Activated CD4-positive, alpha-beta T cell treated with anti-CD3 and anti-CD28 coated beads, Interleukin-2, amount 10 ng/mL, durations not matched to agents 7 days and 5 days (primary cell): Measurements from ENCODE around the gene STON1. TPM values are rescaled to one million over a fixed set of nuclear protein-coding genes. Genes with fewer than 3 reads are reported as not detected.
"Not testable (repeated sequence)": the region's sequence is repeated elsewhere in the genome, so short reads cannot be mapped to it uniquely, and the experiment has no call there.

ENCODE experiments used
- CTCF ChIA-PET: fragments of 350-600 bp; sonication (Branson Sonifier 250); formaldehyde crosslinking; loops from one replicate; lab custom pipeline; 2021; ENCODE audit warnings: antibody characterized with exemption; lab: Charles Lee
- POLR2A ChIA-PET: fragments of 350-600 bp; sonication (Branson Sonifier 250); formaldehyde crosslinking; loops from one replicate; lab custom pipeline; 2021; ENCODE audit warnings: antibody characterized with exemption; lab: Charles Lee
- DNase-seq: peaks from one replicate; pipeline ENCODE4 v3.0.0-alpha.2; 2020
- H3K27ac Mint-ChIP-seq: one replicate; pipeline ENCODE4 v1.8.0; 2021; ENCODE audit warnings: mild to moderate bottlenecking, moderate library complexity, mixed read lengths
- H3K27me3 Mint-ChIP-seq: one replicate; pipeline ENCODE4 v1.8.0; 2021; ENCODE audit warnings: mixed read lengths
- H3K36me3 Mint-ChIP-seq: one replicate; pipeline ENCODE4 v1.8.0; 2021; ENCODE audit warnings: low read depth, mixed read lengths
- H3K4me1 Mint-ChIP-seq: one replicate; pipeline ENCODE4 v1.8.0; 2021; ENCODE audit warnings: mixed read lengths
- H3K4me3 Mint-ChIP-seq: one replicate; pipeline ENCODE4 v1.8.0; 2021; ENCODE audit warnings: mild to moderate bottlenecking, moderate library complexity, mixed read lengths
- H3K9me3 Mint-ChIP-seq: one replicate; pipeline ENCODE4 v1.8.0; 2021; ENCODE audit warnings: mixed read lengths
- total RNA-seq, 2 experiments: library from RNA; stranded (reverse); gene quantifications; one replicate each; pipeline ENCODE4 v1.2.3, GENCODE V29; 2021

STON1 gene
- total RNA-seq, 2 experiments from 2014 or later: 1.9 to 2.1 TPM

GRCh38 chr2:48587961-48588360 lies 58.0 kb downstream of the STON1 start:
- ChIA-PET POLR2A (no interaction called here), CTCF (no interaction called here)
- Mint-ChIP-seq H3K4me1 (peaks cover 6% of the 10 kb centered on the region), H3K27ac (no peak overlapping the region), H3K9me3 (no peaks in the 10 kb centered on the region), H3K36me3 (no peaks in the 10 kb centered on the region), H3K4me3 (no peak overlapping the region), H3K27me3 (no peaks in the 10 kb centered on the region)
- no peak for DNase-seq

- Mint-ChIP-seq H3K27ac (no peak overlapping the region), H3K4me1 (peaks cover 6% of the 10 kb centered on the region), H3K27me3 (no peaks in the 10 kb centered on the region), H3K36me3 (no peaks in the 10 kb centered on the region), H3K9me3 (no peaks in the 10 kb centered on the region), H3K4me3 (no peak overlapping the region)
- POLR2A ChIA-PET: no interaction called here
- no peak for DNase-seq
- CTCF ChIA-PET: no interaction called here
These were observed 58.8 kb downstream of the STON1 start for GRCh38 chr2:48588745-48589144.

- Mint-ChIP-seq H3K36me3 (no peaks in the 10 kb centered on the region), H3K4me1 (peaks cover 6% of the 10 kb centered on the region), H3K27me3 (no peaks in the 10 kb centered on the region), H3K27ac (no peak overlapping the region), H3K9me3 (no peaks in the 10 kb centered on the region), H3K4me3 (no peak overlapping the region)
- ChIA-PET CTCF (no interaction called here), POLR2A (no interaction called here)
- DNase-seq: no peak
These were observed 59.3 kb downstream of the STON1 start for GRCh38 chr2:48589170-48589767.

- Mint-ChIP-seq H3K9me3 (no peaks in the 10 kb centered on the region), H3K4me3 (no peak overlapping the region), H3K36me3 (no peaks in the 10 kb centered on the region), H3K27me3 (no peaks in the 10 kb centered on the region), H3K4me1 (peaks cover 6% of the 10 kb centered on the region), H3K27ac (no peak overlapping the region)
- no peak for DNase-seq
- ChIA-PET POLR2A (no interaction called here), CTCF (interaction anchor here (0.6 kb wide), 1 partner anchor 514 kb away, joined by 3 read pairs; no protein-coding TSS in a partner anchor)
These were observed 60.1 kb downstream of the STON1 start for GRCh38 chr2:48590017-48590416.

- H3K27me3 Mint-ChIP-seq: peaks cover 4% of the 10 kb centered on the region
- POLR2A ChIA-PET: interaction anchor here (0.6 kb wide), 1 partner anchor 108 kb away, joined by 3 read pairs; no protein-coding TSS in a partner anchor
- H3K9me3 Mint-ChIP-seq: no peaks in the 10 kb centered on the region
- peaks cover 6% of the 10 kb centered on the region for H3K4me1 Mint-ChIP-seq
- CTCF ChIA-PET: no interaction called here
- no peak overlapping the region for H3K4me3 Mint-ChIP-seq
- H3K27ac Mint-ChIP-seq: no peak overlapping the region
- DNase-seq: no peak
- H3K36me3 Mint-ChIP-seq: no peaks in the 10 kb centered on the region
These were observed 62.1 kb downstream of the STON1 start for GRCh38 chr2:48592067-48592466.

DNA sequence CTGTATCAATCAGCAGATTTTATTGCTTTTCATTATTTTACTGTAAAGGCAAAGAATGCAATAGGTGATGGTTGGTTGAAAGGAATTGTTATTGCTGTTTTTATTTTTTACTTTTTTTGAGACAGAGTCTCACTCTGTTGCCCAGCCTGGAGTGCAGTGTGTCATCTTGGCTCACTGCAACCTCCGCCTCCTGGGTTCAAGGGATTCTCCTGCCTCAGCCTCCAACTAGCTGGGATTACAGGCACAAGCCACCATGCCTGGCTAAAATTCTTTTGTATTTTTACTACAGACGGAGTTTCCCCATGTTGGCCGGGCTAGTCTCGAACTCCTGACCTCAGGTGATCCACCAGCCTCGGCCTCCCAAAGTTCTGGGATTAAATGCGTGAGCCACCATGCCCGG lies 66.8 kb downstream of the STON1 start:
- H3K27me3 Mint-ChIP-seq: peaks cover 11% of the 10 kb centered on the region
- H3K36me3 Mint-ChIP-seq, POLR2A ChIA-PET, H3K27ac Mint-ChIP-seq, H3K4me3 Mint-ChIP-seq, DNase-seq, H3K9me3 Mint-ChIP-seq, H3K4me1 Mint-ChIP-seq, CTCF ChIA-PET: not testable (repeated sequence)

- CTCF ChIA-PET: interaction anchor here (0.9 kb wide), 1 partner anchor 12 kb away, joined by 4 read pairs; no protein-coding TSS in a partner anchor
- no peak for DNase-seq
- Mint-ChIP-seq H3K27me3 (peaks cover 11% of the 10 kb centered on the region), H3K27ac (no peak overlapping the region), H3K4me1 (no peaks in the 10 kb centered on the region), H3K4me3 (no peak overlapping the region), H3K9me3 (no peaks in the 10 kb centered on the region), H3K36me3 (no peaks in the 10 kb centered on the region)
- POLR2A ChIA-PET: no interaction called here
These were observed 67.5 kb downstream of the STON1 start for GRCh38 chr2:48597492-48597891.

DNA sequence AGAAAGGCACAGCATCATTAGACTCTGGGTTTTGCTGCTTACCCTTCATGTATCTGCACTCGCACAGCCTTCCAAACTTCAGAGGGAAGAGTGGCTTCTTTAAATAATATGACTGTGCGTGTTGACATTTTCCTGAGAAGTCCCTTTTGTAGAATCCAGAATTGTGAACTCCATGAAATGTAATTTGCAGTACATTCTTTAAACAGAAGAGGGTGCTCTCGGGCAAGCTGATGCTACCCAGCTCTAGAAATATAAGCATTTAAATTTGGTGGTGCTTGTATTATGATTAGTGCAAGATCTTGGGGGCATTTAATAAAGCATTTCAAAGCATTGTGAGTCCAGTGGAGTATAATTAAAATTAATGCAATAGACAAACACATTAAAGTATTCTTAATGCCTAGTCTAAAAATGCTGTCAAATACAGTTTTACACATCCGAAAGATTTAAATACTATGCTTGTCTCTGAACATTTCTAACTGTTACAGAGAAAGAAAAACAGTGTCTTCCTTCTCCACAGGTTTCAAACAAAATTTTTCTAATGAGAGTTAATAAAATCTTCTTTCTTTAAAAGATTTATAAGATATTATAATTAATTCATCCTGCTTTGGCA lies 70.4 kb downstream of the STON1 start:
- no peak overlapping the region for H3K4me3 Mint-ChIP-seq
- ChIA-PET POLR2A (no interaction called here), CTCF (interaction anchor here (1.0 kb wide), 1 partner anchor 12 kb away, joined by 3 read pairs; no protein-coding TSS in a partner anchor)
- no peaks in the 10 kb centered on the region for H3K36me3 Mint-ChIP-seq
- no peak overlapping the region for H3K27ac Mint-ChIP-seq
- no peaks in the 10 kb centered on the region for H3K4me1 Mint-ChIP-seq
- peak; percentile 17 for DNase-seq
- no peaks in the 10 kb centered on the region for H3K9me3 Mint-ChIP-seq
- H3K27me3 Mint-ChIP-seq: peaks cover 11% of the 10 kb centered on the region

DNA sequence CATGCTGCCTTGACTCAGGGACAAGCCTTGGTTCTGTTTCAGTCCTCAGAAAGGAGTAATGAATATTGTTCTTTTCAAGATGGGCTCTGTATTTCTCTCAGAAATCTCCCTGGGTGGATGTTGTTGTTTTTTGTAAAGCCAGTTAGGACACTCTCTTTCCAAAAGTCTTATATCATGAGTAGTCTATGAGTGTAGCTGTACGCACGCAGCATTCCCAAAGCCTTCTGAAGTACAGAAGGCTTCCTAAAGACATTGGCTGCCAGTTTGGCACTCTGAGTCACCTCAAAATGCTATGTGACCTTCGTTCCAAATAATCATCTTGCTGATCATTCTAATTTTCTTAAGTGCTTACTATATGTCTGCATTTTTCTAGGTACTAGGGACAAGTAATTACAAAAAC lies 71.0 kb downstream of the STON1 start:
- Mint-ChIP-seq H3K4me1 (no peaks in the 10 kb centered on the region), H3K27ac (no peak overlapping the region), H3K27me3 (peaks cover 8% of the 10 kb centered on the region), H3K4me3 (no peak overlapping the region), H3K36me3 (no peaks in the 10 kb centered on the region), H3K9me3 (no peaks in the 10 kb centered on the region)
- POLR2A ChIA-PET: no interaction called here
- DNase-seq: no peak
- CTCF ChIA-PET: interaction anchor here (1.0 kb wide), 1 partner anchor 12 kb away, joined by 3 read pairs; no protein-coding TSS in a partner anchor

DNA sequence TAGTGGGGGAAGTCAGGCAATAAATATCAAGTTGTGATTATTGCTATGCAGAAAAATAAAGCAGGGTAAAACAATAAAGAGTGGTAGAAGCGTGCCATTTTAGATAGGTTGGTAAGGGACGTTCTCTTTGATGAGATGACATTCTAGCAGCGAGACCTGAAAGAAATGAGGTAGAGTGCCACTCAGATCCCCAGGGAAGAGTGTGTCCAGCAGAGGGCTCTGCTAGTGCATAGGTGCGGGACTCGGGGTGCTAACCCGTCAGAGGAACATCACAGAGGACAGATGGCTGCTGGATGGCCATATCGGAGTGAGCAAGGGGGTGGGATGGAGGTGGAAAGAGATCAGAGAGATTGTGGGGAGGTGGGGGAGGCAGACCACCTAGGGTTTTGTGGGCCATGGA lies 71.4 kb downstream of the STON1 start:
- H3K27ac Mint-ChIP-seq: no peak overlapping the region
- no peaks in the 10 kb centered on the region for H3K9me3 Mint-ChIP-seq
- CTCF ChIA-PET: no interaction called here
- H3K4me1 Mint-ChIP-seq: no peaks in the 10 kb centered on the region
- H3K27me3 Mint-ChIP-seq: peaks cover 8% of the 10 kb centered on the region
- no peak overlapping the region for H3K4me3 Mint-ChIP-seq
- POLR2A ChIA-PET: no interaction called here
- H3K36me3 Mint-ChIP-seq: no peaks in the 10 kb centered on the region
- DNase-seq: peak; percentile 7

DNA sequence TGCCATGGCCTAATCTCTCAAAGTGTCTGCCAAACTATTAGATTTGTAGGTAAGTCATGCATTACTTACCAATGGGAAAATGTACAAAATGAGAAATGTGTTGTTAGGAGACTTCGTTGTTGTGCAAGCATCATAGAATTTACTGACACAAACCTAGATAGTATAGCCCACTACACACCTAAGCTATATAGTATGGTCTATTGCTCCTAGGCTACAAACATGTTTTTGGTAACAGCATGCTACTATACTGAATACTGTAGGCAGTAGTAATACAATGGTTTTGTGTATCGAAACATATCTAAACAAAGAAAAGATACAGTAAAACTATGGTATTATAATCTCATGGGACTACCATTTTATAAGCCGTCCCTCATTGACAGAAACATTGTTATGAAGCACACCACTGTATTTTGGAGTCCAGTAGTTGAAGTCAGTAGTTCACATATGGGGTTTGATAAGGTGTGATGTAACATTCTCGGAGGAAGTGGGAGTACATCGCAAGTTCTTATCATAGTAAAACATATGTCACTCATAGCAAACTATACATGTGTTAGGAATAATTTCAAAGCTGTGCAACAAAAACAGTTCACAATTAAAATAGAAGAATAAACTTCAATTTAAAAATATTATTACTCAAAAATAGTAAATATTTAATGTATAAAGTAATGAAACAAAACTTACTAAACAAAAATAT lies 75.7 kb downstream of the STON1 start:
- Mint-ChIP-seq H3K4me3 (no peak overlapping the region), H3K27me3 (peaks cover 4% of the 10 kb centered on the region), H3K4me1 (no peaks in the 10 kb centered on the region), H3K9me3 (no peaks in the 10 kb centered on the region), H3K36me3 (no peaks in the 10 kb centered on the region), H3K27ac (no peak overlapping the region)
- ChIA-PET POLR2A (no interaction called here), CTCF (interaction anchor here (0.6 kb wide), 1 partner anchor 29 kb away, joined by 3 read pairs; no protein-coding TSS in a partner anchor)
- DNase-seq: no peak

DNA sequence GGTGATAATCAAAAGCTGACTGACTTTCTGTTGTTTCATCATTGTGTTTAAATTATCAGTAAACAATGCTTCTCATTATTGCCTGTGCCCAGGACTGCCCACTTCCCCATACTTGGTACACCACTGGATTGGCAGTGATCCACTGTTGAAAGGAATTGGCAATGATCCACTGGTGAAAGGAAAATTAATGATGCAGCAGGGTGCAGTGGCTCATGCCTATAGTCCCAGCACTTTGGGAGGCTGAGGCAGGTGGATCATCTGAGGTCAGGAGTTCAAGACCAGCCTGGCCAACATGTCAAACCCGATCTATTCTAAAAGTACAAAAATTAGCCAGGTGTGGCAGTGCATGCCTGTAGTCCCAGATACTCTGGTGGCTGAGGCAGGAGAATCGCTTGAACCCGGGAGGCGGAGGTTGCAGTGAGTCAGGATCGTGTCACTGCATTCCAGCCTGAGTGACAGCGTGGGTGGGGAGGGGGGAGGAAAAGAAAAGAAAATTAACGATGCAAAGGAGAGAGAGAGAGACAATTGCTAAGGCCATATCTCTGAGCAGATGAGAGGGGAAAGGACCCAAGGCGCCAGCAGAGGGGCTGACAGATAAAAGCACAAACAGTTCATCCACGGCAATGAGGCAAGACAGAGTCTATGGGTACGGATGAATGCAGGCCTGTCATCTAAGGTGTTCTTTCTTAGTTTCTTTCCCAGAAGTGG lies 77.5 kb downstream of the STON1 start:
- DNase-seq: no peak
- H3K27ac Mint-ChIP-seq: no peak overlapping the region
- no peaks in the 10 kb centered on the region for H3K36me3 Mint-ChIP-seq
- ChIA-PET CTCF (no interaction called here), POLR2A (no interaction called here)
- H3K4me3 Mint-ChIP-seq: no peak overlapping the region
- H3K9me3 Mint-ChIP-seq: no peaks in the 10 kb centered on the region
- H3K27me3 Mint-ChIP-seq: peaks cover 8% of the 10 kb centered on the region
- H3K4me1 Mint-ChIP-seq: no peaks in the 10 kb centered on the region

DNA sequence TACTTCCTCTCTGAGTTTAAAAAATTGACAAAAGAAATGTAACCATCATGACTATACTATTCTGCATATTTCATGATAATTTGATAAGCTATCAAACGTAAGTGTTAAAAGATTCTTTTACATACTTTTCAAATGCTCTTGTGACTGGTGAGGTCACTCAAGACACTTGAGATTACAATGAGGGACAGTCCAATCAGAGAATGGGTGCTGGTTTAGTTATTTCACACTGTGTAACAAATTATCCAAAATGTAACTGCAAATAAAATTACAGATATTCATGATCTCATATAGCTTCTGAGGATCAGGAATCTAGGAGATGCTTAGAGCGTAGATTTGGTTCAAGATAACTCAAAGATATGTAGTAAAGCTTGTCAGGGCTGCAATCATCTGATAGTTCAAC lies 83.3 kb downstream of the STON1 start:
- no peak overlapping the region for H3K27ac Mint-ChIP-seq
- H3K4me1 Mint-ChIP-seq: no peaks in the 10 kb centered on the region

More for the DNA sequence above, 83.3 kb downstream of the STON1 start:
- Mint-ChIP-seq H3K4me3 (no peak overlapping the region), H3K9me3 (peaks cover 4% of the 10 kb centered on the region), H3K36me3 (no peaks in the 10 kb centered on the region), H3K27me3 (peaks cover 12% of the 10 kb centered on the region)
- ChIA-PET CTCF (interaction anchor here (0.6 to 1.1 kb wide), 2 partner anchors 13 to 491 kb away, joined by 3 read pairs; no protein-coding TSS in a partner anchor), POLR2A (no interaction called here)
- DNase-seq: no peak
